Mammary epithelial cell (primary cell): Measurements from ENCODE around the gene TMC5.

Experiments used
- CTCF ChIP-seq, 2 donors: IDR thresholded peaks in 1 of 2; conservative IDR thresholded peaks in 1 of 2; 2 replicates each; pipeline ENCODE4 v1.5.1; 2011 to 2012; ENCODE audit warnings: inconsistent platforms in 2 of 2, low read length in 2 of 2, mild to moderate bottlenecking in 2 of 2, control low read depth in 1 of 2, low read depth in 1 of 2; ENCODE audit not compliant: insufficient read depth in 1 of 2; ENCODE audit errors: extremely low read depth in 1 of 2
- EZH2 ChIP-seq: IDR thresholded peaks from 2 replicates; pipeline ENCODE4 v1.6.1; 2012; ENCODE audit warnings: low read length, inconsistent platforms, borderline replicate concordance

GRCh38 chr16:19499481-19499880 lies 81.8 kb downstream of the TMC5 start:
- TF ChIP-seq CTCF (conservative IDR thresholded peaks at IDR 0.05 in 1 of 2, IDR thresholded peaks at IDR 0.05 in 1 of 2; ENCODE audit: extremely low read depth in 1 of 2, insufficient read depth in 1 of 2, low read depth in 1 of 2, low read length in 2 of 2) (no peak), EZH2 (no peak)
